Esophagus muscularis mucosa (tissue), 3 donors: ENCODE measurements around the gene TKTL2.

ENCODE experiments used
- POLR2A ChIP-seq: fragments of 450-650 bp; IDR thresholded peaks from one replicate; pipeline ENCODE4 v1.6.1; 2017; ENCODE audit warnings: antibody characterized with exemption, moderate library complexity, mild to moderate bottlenecking, low read depth
- TF ChIP-seq, protein P1 (sequence below), 3 experiments: fragments of 200-600 bp in 2 of 3; fragments of 450-650 bp in 1 of 3; sonication (generic) in 2 of 3; IDR thresholded peaks; one replicate each; pipeline ENCODE4 v1.5.1; 2017 to 2019; ENCODE audit warnings: antibody characterized with exemption in 3 of 3, mild to moderate bottlenecking in 2 of 3, moderate library complexity in 1 of 3

GRCh38 chr4:163492951-163493504 is 19.5 kb upstream of the TKTL2 start:
- TF ChIP-seq, protein P1, sequence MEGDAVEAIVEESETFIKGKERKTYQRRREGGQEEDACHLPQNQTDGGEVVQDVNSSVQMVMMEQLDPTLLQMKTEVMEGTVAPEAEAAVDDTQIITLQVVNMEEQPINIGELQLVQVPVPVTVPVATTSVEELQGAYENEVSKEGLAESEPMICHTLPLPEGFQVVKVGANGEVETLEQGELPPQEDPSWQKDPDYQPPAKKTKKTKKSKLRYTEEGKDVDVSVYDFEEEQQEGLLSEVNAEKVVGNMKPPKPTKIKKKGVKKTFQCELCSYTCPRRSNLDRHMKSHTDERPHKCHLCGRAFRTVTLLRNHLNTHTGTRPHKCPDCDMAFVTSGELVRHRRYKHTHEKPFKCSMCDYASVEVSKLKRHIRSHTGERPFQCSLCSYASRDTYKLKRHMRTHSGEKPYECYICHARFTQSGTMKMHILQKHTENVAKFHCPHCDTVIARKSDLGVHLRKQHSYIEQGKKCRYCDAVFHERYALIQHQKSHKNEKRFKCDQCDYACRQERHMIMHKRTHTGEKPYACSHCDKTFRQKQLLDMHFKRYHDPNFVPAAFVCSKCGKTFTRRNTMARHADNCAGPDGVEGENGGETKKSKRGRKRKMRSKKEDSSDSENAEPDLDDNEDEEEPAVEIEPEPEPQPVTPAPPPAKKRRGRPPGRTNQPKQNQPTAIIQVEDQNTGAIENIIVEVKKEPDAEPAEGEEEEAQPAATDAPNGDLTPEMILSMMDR (IDR thresholded peaks at IDR 0.05): no peak
- no peak for TF ChIP-seq POLR2A
